NCI-H1105 (cell line): ENCODE measurements around the gene ARHGAP4.

Source experiments
- DNase-seq: peaks from one replicate; lab custom pipeline; 2025; lab: John Stamatoyannopoulos, UW

Gene ARHGAP4

DNA sequence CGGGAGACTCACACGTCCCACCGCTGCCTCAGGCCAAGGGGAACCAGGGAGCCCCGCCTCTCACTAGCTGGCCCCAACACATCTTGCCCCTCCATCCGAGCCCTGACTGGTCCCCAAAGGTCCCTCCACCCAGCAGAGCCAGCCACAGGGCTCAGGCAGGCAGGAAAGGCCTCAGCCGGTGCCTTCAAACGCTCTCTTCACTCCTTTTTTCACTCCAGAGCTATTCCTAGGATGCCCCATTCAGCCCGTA is 1.5 kb upstream of the ARHGAP4 start:
- DNase-seq = no peak

DNA sequence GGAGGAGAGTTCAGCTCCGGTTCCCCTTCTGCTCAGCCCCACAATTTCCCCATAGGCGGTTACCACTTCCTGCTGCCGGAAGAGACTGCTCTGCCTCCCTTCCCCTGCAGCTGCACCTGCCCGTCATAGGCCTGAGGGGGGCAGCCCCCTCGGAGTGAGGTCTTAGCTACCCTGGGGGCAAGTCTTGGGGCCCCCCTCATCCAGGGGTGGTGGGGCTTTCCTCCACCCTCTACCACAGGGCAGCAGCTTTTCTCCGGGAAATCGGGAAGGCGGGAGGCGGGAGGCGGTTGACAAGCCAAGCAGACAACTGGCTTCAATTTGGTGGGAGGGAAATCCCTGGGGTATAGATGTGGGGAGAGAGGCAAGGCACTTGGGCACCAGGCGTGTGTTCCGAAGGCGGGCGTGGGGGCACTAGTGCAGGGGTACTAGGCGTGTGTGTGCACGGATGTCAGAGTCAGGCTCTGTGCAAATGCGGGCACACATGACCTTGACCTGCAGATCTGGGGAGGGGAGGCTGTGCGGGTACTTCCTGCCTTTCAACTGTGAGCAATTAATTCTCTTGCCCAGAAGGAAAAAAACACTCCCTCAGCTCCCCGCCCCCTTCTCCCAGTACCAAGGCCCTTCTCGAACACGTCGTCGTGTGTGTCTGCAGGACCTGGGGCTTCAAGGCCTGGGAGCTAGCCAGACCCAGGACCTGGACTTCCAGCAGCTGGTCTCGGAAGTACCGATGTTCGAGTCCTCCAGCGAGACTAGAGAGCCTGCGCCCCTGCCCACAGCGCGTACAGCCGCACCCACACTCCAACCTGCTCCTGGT is 1.0 kb upstream of the ARHGAP4 start:
- DNase-seq = peak; percentile 76

DNA sequence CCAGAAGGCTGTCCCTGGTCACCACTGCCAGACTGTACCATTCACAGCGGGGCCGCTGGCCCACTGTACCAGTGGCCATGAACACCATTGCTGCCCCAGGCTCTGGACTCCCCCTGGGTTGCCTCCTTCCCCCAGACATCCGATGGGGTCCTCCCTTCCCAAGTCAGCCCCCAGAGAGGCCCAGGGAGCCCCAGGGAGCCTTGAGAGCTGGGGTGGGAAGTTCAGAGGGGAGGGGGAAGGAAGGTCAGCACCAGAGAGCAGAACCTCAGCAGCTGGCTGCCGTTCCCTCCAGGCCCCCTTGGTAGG is 441 bp upstream of the ARHGAP4 start:
- DNase-seq = no peak

DNA sequence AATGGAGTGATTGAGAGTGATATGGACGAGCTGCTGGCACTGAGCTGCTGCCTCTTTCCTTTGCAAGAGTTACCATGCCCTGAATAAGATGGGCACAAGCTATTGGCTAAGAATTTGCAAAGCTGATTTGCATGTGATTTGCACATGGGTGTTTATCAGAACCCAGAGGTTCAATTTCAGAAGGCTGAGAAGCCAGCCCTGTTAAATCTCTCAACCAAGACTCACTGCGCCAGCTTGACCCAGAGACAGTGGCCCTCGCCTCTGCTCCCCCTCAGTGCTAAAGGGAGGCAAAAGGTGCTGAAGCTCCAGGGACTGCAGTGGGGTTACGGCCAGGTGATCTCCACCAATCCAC is 701 bp downstream of the ARHGAP4 start:
- DNase-seq = no peak

DNA sequence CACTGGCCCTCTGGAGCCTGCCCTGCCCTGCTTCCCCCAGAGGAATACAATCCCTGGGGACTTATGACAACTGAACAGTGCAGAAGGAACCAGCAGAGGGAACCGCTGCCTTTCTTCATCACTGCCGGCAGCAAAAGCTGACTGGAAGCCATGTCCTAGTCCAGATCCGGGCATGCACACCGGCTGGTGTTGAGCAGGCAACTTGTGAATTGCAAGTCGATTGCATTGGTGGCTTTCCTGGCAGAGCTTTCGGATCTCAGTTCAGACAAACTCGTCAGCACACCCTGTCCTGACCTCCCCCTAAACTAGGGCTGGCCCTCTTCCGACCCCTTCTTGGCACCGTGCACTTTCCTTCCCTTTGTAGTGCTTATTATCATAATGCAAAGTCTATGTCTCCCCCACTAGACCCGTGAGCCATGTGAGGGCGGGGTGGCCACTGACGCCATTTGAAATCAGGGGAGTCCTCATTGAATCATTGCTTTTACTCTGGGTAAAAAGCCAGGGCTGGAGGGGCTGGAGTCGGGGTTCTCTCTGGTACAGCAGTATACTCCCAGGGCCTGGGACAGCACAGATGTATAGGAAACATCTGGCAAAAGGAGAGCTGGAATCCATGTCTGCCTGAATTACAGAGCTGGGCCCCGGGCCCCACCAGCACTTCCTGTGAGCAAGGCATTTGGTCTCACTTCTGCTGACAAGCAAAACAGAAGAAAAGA is 1.8 kb downstream of the ARHGAP4 start:
- DNase-seq = peak; percentile 25

DNA sequence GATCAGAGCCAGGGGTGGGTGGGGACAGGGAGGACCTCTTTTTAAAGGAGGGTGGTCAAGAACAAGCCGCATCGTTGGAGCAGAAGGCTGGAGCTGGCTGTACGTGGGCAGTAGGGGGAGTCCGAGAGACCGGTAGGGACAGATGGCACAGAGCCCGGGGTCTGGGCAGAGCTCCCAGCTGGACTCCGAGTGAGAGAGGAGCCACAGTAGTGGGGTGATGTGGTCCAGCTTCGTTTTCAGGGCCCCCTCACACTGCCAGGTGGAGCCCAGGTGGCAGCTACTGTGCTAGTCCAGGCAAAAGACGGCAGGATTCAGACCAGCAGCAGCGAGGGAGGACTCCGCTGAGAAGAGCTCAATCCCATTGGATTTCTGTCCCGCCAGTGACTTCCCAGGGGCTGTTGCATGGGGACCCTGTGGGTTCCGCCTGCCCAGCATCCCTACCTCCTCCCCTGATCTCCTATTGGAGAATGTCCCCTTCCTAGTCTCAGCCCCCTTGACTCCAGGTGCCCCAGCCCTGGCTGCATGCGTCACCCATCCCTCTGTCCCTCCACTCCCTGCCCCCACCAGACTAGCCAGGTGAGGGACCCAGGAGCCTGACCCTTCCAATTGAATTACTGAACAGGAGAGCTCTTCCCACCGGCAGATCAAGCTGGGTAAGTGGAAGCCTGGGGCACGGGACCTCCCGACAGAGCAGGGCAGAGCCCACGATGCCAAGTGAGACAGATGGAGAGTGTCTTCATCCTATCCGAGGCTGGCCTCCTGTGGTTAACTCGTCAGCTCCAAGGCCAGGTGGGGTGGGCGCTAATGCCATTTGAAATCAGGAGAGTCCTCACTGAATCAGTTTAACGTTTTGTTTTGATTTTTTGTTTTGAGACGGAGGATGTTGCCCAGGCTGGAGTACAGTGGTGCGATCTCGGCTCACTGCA is 2.9 kb downstream of the ARHGAP4 start:
- DNase-seq = peak; percentile 19

DNA sequence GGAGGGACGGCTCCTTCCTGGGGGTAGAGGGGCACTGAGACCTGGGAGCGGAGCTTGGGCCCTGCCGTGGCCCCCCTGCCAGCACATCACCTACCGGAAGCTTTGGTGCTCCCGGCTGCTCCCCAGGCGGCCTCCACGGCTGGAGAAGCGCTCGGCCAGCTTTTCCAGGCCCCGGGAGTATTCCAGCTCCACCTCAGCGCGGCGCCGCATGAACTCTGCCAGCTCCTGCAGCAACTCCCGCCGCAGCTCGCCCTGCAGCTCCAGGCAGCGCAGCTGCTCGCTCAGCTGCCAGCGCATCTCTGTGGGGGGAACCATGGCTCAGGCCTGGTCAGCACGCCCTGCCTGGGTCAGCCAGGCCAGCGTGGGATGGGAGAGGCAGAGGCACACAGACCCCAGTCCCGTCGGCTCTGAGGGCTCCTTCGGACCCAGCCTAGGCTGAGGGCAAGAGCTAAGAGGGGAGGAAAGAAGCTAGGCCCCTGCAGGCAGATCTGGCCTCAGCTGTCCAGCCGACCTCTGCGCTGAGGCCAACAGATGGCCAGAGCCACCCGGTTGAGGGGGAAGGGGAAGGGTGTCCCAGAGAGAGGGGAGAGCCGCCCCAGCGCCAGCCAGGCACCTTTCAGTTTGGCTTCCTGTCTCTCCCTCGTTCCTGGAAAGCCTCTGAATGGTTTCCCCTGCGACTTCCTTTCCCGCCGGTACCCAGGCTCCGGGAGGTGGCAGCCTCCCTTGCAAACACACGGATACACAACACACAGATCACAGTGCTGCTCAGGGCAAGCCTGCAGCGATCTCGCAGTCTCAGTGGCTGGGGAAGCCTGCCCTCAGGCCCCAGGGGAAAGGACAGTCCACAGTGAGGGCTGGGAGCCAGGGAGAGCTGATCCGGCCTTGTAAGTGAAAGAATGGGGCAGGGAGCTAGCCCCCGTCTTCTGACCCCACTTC is 4.3 kb downstream of the ARHGAP4 start:
- DNase-seq = no peak

DNA sequence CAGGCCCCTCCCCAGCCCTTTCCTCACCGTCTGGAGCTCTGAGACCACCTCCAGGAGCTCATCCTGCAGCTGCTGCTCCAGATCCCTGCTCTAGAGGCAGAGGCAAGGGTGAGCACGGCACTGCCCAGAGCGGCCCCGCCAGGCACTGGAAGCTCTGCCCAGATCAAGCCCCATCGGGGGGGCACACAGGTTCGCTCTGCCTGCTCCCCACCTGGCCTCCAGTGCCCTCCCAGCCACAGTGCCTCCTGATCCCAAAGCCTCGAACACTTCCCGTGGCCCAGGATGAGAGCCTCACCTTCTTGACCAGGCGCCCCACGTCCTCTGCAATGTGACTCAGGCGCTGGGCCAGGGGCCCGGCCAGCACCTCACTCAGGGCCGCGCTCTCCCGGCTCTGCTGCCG is 5.0 kb downstream of the ARHGAP4 start:
- DNase-seq = no peak

DNA sequence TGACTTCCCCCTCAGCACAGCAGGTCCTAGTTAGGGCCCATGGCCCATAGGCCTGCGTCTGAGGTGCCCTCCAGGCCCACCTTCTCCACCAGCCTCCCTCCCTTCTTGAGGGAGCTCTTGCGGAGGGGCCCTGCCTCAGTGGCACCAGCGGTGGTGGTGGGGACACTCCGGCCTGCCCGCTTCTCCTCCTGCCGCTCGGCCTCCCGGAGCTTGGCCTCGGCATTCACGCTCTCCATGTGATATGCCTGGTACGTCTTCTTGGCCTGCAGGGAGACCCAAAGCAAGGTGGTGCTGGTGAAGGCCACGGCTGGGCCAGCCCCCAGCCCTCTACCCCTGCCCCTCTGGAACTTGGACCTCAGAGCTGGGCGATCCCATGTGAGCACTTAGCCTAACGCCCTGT is 5.5 kb downstream of the ARHGAP4 start:
- DNase-seq = no peak

DNA sequence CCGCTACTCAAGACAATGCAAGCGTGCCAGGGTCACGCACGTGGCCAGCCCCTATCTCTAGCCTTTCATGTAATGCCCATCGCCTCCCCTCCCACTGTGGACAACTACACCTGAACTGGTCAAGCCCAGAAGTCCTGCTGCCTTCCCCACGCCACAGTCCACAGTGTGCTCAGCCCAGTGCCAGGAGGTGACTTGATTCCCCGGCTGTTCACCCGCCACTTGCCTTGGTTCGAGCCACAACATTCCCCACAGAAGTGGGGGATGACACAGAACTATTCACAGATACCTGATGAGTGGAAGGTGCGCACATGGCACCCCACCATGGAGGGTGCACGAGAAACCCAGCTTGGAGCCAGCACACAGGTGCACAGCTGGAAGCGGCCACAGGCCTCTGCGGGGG is 6.8 kb downstream of the ARHGAP4 start:
- DNase-seq = no peak

DNA sequence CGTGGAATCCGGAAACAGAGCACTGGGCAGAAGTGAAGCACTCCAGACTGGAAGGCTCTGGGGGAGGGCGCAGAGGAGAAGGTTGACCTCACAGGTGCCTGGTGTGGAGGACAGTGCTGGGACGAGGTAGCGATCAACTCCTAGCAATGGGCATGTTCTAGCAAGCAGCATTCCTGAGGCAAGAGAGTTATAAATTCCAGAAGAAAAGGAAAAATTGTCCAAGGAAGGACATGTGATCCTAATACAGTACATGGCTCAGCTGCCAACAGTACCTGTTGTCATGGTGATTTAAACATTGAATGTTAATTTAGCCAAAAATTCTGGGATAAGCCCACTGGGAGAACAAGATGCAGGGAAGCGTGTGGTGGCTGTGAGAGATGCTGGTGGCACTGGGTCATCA is 8.2 kb downstream of the ARHGAP4 start:
- DNase-seq = no peak

DNA sequence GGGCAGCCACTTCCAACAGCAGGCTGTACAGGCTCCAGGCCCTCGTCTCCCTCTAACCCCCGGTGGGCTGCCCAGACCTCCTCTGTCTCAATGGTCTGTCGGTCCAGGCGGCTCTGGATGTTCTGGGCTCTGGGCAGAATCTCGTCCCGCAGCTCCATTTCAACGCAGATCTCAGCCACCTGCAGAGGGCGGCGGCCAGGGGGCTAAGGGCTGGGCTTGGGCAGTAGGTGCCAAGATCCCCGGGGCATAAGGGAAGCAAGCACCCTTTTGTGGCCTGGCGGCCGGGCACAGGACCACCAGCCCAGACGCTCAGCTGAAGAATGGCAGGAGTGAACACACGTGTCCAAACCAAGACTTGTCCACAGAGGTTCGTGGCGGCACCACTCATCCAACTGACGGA is 12.4 kb downstream of the ARHGAP4 start:
- no peak for DNase-seq

DNA sequence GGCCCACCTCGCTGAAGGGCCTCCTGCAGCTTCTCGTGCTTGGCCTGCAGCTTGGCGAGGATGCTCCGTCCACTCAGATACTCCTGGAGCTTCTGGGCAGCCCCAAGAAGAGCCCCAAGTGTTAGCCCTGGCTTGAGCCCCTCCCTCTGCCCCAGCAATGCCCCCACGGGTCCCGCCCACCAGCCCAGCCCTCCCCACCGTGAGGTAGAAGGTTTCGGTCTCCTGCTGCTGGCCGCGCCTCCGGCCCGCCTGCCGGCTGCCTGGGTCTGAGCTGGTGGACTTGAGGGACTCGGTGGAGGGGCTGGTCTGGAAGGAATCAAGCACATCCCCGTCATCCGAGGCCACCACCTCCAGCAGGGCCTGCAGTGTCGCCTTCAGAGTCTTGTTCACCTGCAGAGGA is 12.9 kb downstream of the ARHGAP4 start:
- DNase-seq = no peak

DNA sequence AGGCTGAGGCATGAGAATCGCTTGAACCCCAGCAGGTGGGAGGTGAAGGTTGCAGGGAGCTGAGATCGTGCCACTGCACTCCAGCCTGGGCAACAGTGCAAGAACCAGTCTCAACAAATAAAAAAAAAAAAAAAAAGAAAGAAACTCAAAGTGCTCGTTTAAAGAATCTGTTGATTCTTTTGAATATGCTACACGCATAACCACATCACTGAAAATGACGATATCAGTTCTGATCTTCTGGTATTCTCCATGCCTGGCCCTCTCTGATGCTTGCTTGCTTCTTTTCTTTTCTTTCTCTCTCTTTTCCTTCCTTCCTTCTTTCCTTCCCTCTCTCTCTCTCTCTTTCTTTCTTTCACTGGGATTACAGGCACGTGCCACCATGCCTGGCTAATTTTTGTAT is 14.3 kb downstream of the ARHGAP4 start:
- DNase-seq = no peak

DNA sequence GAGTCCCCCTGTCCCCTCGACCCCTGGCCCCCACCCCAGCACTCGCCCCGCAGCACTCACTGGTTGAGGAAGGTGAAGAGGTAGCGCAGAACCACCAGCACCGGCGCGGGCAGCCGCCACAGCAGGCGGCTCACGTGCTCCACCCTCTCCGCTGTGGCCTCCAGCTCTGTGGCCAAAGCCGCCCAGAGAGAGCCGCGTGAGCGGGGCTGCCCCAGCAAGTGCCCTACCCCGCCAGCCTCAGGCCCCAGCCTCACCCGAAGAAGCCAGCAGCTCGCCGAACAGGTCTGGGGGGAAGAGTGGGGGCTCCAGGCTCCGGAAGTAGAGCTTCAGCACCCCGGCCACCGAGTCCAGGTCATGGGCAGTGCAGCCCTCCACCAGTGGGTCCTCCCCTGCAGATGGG is 15.6 kb downstream of the ARHGAP4 start:
- no peak for DNase-seq

DNA sequence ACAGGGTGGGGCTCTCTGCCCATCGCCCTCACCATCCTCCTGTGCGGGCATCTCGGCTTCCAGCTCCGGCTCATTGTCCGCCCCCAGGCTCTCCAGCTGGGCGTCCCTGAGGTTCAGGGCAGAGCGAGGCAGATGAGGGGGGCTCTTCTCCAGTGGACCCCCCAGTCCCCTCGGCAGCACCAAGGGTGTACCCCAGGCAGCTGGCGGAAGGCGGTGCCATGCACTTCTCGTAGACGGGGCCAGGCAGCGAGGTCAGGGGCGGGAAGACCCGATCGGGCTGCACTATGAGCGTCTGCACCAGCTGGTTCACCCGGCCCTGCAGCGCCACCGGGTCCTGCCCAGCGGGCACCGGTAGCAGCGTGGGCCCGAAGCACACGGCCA is 16.1 kb downstream of the ARHGAP4 start:
- DNase-seq = no peak

DNA sequence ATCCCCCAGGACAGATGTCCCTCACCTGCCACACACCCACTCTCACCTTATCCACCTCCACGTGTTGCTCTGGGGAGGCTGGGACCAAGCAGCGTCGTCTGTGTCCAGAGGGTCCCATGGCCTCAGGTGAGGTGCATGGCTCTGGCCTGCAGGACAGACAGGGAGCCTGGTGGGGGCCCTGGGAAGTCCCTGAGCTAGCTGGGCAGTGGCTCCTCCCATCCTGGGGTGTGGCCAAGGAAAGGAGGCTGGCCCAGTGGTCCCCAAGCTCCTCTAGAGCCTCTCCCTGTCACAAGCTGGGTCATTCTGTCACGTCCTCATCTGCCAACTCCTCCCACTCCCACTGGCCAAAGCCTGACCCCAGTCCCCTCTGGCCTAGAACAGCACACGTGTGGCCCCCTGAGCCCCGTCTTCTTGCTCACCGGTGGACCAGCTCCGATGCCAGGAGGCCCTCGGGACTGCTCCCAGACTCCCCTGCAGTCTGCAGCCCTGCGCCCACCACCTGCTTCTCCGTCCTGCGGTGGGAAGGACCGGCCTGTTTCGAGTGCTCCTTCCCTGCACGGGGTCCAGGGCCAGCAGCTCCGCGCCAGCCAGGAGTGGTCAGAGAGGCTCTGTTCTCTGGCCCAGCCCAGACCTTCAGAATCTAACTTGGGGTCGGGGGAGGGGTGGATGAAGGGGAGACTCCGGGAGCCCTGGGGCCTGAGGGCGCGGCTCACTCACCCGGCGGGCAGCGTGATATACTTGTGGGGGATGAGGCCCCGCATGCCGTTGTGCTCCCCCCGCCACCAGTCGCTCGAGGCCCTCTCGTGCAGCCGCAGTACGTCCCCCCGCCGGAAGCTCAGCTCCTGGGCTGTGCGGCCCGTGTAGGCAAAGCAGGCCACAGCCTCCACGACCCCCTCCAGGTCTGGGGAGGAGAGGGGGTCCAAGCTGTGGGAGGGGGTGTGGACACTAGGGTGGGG is 16.8 kb downstream of the ARHGAP4 start:
- no peak for DNase-seq

DNA sequence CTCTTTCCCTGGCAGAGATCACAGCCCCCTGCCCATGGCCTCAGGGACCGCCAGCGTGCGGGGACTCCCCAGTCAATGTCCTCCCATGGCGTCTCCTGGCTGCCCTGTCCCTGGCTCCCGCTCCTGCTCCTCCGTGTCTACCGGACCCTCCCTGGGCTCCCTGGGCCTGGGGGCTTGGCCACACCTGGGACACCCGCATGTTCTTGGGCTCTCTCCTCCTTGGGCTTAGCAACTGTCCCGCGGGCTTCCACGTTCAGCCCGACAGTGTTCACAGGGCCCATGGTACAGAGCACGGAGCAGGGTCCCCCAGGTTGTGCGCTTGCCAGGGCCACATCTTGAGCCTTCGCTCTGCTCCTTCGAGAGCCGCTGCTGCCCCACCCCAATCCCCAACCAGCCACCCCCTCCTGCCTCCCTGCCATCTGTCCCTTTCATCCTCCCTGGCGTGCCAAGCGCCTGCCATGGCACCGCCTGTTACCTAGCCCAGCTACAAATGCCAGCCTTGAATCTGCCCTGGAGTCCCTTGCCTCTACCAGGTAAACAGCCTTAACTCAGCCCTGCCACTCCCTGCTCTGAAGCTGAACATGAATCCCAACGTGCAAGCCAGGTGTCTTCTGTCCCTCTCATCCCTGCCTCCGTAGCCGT is 17.7 kb downstream of the ARHGAP4 start:
- no peak for DNase-seq

DNA sequence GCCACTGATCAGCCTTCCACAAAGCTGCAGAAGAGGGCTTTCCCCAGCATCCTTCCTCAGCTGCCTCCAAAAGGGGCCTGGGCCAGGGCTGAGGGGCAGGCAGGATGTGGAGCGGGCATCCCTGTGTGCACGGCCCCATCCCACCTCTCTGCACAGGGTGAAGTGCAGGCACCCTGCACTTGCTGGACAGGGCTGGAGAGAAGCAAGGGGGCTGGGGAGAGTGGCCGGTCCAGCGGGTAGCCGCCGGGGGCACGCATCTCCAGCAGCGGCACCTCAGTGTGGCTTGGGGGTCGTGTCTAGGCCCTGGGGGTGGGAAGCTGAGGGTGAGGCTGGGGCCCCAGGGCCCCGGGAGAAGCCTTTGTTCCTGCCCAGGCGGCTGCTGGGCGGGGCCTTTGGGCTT is 18.6 kb downstream of the ARHGAP4 start:
- DNase-seq = no peak

DNA sequence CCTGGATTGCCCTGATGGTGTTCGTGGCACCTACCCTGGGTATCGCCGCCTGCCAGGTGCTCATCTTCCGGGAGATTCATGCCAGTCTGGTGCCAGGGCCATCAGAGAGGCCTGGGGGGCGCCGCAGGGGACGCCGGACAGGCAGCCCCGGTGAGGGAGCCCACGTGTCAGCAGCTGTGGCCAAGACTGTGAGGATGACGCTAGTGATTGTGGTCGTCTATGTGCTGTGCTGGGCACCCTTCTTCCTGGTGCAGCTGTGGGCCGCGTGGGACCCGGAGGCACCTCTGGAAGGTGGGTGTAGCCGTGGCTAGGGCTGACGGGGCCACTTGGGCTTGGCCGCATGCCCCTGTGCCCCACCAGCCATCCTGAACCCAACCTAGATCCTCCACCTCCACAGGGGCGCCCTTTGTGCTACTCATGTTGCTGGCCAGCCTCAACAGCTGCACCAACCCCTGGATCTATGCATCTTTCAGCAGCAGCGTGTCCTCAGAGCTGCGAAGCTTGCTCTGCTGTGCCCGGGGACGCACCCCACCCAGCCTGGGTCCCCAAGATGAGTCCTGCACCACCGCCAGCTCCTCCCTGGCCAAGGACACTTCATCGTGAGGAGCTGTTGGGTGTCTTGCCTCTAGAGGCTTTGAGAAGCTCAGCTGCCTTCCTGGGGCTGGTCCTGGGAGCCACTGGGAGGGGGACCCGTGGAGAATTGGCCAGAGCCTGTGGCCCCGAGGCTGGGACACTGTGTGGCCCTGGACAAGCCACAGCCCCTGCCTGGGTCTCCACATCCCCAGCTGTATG is 19.7 kb downstream of the ARHGAP4 start:
- no peak for DNase-seq
